Measurements from ENCODE around the gene CHST11.

DNA sequence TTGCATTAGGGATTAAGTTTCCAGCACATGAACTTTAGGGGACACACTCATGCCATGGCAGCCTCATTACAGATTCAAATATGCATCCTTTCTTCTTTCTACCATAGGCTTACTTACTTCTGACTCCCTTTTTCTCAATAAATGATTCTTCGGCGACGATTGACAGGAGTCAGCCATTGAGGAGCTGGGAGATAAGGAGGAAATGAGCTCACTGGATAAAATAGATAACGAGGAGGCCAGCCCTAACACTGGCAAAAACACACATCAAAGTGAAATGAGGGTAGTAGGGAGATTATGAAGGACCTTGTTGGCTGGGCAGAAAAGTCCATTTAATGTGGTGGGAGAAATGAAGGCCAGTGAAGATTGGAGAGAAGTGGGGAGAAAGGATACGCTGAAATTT lies 329.1 kb downstream of the CHST11 start:
- TF ChIP-seq, protein P1, sequence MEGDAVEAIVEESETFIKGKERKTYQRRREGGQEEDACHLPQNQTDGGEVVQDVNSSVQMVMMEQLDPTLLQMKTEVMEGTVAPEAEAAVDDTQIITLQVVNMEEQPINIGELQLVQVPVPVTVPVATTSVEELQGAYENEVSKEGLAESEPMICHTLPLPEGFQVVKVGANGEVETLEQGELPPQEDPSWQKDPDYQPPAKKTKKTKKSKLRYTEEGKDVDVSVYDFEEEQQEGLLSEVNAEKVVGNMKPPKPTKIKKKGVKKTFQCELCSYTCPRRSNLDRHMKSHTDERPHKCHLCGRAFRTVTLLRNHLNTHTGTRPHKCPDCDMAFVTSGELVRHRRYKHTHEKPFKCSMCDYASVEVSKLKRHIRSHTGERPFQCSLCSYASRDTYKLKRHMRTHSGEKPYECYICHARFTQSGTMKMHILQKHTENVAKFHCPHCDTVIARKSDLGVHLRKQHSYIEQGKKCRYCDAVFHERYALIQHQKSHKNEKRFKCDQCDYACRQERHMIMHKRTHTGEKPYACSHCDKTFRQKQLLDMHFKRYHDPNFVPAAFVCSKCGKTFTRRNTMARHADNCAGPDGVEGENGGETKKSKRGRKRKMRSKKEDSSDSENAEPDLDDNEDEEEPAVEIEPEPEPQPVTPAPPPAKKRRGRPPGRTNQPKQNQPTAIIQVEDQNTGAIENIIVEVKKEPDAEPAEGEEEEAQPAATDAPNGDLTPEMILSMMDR (IDR thresholded peaks at IDR 0.05), result no peak
- no peak for TF ChIP-seq POLR2A (IDR thresholded peaks at IDR 0.05)
